ENCODE data around the gene PLA2G2A.

DNA sequence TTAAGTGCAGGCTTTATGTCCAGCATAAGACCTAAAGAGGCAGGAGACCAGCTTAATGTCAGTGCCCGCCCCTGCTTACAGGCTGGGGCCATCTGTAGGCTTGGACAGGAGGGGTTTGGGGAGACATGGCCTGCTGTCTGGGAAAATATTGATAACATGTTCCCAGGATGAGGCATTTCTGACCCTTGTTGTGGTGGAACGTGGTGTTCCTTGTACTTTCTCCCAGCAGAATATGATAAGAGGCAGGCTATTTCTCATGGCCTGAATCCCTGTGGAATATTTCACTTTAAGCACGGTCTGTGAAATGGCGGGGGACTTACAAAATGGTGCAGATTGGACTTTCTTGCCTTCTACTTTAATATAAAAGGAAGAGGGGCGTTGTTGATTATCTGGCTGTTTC is 48.7 kb upstream of the PLA2G2A start:
- TF ChIP-seq, protein P1, sequence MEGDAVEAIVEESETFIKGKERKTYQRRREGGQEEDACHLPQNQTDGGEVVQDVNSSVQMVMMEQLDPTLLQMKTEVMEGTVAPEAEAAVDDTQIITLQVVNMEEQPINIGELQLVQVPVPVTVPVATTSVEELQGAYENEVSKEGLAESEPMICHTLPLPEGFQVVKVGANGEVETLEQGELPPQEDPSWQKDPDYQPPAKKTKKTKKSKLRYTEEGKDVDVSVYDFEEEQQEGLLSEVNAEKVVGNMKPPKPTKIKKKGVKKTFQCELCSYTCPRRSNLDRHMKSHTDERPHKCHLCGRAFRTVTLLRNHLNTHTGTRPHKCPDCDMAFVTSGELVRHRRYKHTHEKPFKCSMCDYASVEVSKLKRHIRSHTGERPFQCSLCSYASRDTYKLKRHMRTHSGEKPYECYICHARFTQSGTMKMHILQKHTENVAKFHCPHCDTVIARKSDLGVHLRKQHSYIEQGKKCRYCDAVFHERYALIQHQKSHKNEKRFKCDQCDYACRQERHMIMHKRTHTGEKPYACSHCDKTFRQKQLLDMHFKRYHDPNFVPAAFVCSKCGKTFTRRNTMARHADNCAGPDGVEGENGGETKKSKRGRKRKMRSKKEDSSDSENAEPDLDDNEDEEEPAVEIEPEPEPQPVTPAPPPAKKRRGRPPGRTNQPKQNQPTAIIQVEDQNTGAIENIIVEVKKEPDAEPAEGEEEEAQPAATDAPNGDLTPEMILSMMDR (IDR thresholded peaks at IDR 0.05), result no peak
- TF ChIP-seq POLR2AphosphoS5 (IDR thresholded peaks at IDR 0.05), result no peak
- TF ChIP-seq EP300 (IDR thresholded peaks at IDR 0.05; ENCODE audit: low read depth), result no peak

Data from transverse colon (tissue), 4 donors.